OCI-LY3 (cell line): ENCODE measurements around the gene UQCRC1.

Source experiments
- EZH2phosphoT487 ChIP-seq: fragments of 200-600 bp; shearing (Covaris generic); IDR thresholded peaks from 2 replicates; pipeline ENCODE4 v1.6.1; 2018; ENCODE audit warnings: antibody characterized with exemption, mixed run types, low read depth
- TF ChIP-seq, protein P1 (sequence below): fragments of 200-600, 300-600 bp; sonication (generic); IDR thresholded peaks from 2 replicates; pipeline ENCODE4 v1.5.1; 2014; ENCODE audit warnings: antibody characterized with exemption, low read length, low read depth

DNA sequence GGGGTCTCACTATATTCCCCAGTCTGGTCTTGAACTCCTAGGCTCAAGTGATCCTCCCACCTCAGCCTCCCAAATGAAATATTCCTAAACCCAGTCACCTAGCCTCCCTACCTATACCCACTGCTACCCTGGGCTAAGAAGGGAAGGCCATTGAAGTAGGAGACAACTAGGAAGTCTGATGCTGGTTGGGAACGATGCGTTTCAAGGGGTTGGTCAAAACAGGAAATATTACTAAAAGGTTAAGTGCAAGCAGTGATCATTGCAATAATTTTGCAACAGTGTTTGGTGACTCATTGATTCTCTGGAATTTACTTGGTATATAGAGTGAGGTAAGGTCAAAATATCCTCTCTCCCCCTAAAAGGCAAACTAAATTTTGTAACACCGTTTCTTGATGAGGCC is 4.6 kb upstream of the UQCRC1 start:
- TF ChIP-seq, protein P1, sequence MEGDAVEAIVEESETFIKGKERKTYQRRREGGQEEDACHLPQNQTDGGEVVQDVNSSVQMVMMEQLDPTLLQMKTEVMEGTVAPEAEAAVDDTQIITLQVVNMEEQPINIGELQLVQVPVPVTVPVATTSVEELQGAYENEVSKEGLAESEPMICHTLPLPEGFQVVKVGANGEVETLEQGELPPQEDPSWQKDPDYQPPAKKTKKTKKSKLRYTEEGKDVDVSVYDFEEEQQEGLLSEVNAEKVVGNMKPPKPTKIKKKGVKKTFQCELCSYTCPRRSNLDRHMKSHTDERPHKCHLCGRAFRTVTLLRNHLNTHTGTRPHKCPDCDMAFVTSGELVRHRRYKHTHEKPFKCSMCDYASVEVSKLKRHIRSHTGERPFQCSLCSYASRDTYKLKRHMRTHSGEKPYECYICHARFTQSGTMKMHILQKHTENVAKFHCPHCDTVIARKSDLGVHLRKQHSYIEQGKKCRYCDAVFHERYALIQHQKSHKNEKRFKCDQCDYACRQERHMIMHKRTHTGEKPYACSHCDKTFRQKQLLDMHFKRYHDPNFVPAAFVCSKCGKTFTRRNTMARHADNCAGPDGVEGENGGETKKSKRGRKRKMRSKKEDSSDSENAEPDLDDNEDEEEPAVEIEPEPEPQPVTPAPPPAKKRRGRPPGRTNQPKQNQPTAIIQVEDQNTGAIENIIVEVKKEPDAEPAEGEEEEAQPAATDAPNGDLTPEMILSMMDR = no peak
- TF ChIP-seq EZH2phosphoT487 = no peak
